Measurements from ENCODE around the gene PACRG.

Gene PACRG

GRCh38 chr6:163181666-163182180 is 453.9 kb downstream of the PACRG start:
- peaks cover 49% of the 10 kb centered on the region for H3K4me1 Mint-ChIP-seq
- no peak overlapping the region for H3K27ac Mint-ChIP-seq
- H3K27me3 Mint-ChIP-seq (ENCODE audit: low read depth, poor library complexity), result peaks cover 4% of the 10 kb centered on the region
- no peak for DNase-seq
- no peak for TF ChIP-seq CTCF (IDR thresholded peaks at IDR 0.05)
- no peaks in the 10 kb centered on the region for H3K9me3 Mint-ChIP-seq
- no peak overlapping the region for H3K4me3 Mint-ChIP-seq
- no peaks in the 10 kb centered on the region for H3K36me3 Mint-ChIP-seq (ENCODE audit: low read depth)

- H3K36me3 Mint-ChIP-seq (ENCODE audit: low read depth), result no peaks in the 10 kb centered on the region
- peaks cover 10% of the 10 kb centered on the region for H3K27me3 Mint-ChIP-seq (ENCODE audit: low read depth, poor library complexity)
- H3K27ac Mint-ChIP-seq, result no peak overlapping the region
- no peaks in the 10 kb centered on the region for H3K9me3 Mint-ChIP-seq
- no peak overlapping the region for H3K4me3 Mint-ChIP-seq
- DNase-seq, result no peak
- TF ChIP-seq CTCF (IDR thresholded peaks at IDR 0.05), result no peak
- H3K4me1 Mint-ChIP-seq, result peaks cover 42% of the 10 kb centered on the region
These were observed 454.9 kb downstream of the PACRG start for GRCh38 chr6:163182696-163183095.

- H3K9me3 Mint-ChIP-seq, result no peaks in the 10 kb centered on the region
- peaks cover 42% of the 10 kb centered on the region for H3K4me1 Mint-ChIP-seq
- H3K27ac Mint-ChIP-seq, result no peak overlapping the region
- TF ChIP-seq CTCF (IDR thresholded peaks at IDR 0.05), result no peak
- H3K27me3 Mint-ChIP-seq (ENCODE audit: low read depth, poor library complexity), result peaks cover 10% of the 10 kb centered on the region
- H3K4me3 Mint-ChIP-seq, result no peak overlapping the region
- no peak for DNase-seq
- no peaks in the 10 kb centered on the region for H3K36me3 Mint-ChIP-seq (ENCODE audit: low read depth)
These were observed 456.0 kb downstream of the PACRG start for GRCh38 chr6:163183806-163184205.

GRCh38 chr6:163185744-163186143 is 458.0 kb downstream of the PACRG start:
- Mint-ChIP-seq H3K36me3 (ENCODE audit: low read depth) (no peaks in the 10 kb centered on the region), H3K9me3 (no peaks in the 10 kb centered on the region), H3K27me3 (ENCODE audit: low read depth, poor library complexity) (peaks cover 10% of the 10 kb centered on the region), H3K27ac (no peak overlapping the region), H3K4me3 (no peak overlapping the region), H3K4me1 (peaks cover 42% of the 10 kb centered on the region)
- TF ChIP-seq CTCF (IDR thresholded peaks at IDR 0.05), result no peak
- DNase-seq, result no peak

- Mint-ChIP-seq H3K4me1 (peaks cover 35% of the 10 kb centered on the region), H3K27ac (no peak overlapping the region), H3K4me3 (no peak overlapping the region), H3K27me3 (ENCODE audit: low read depth, poor library complexity) (peaks cover 10% of the 10 kb centered on the region), H3K9me3 (no peaks in the 10 kb centered on the region), H3K36me3 (ENCODE audit: low read depth) (no peaks in the 10 kb centered on the region)
- TF ChIP-seq CTCF (IDR thresholded peaks at IDR 0.05), result no peak
- no peak for DNase-seq
These were observed 458.8 kb downstream of the PACRG start for GRCh38 chr6:163186527-163186926.

GRCh38 chr6:163187201-163187600 is 459.4 kb downstream of the PACRG start:
- H3K9me3 Mint-ChIP-seq, result no peaks in the 10 kb centered on the region
- H3K4me3 Mint-ChIP-seq, result no peak overlapping the region
- H3K36me3 Mint-ChIP-seq (ENCODE audit: low read depth), result no peaks in the 10 kb centered on the region
- peaks cover 28% of the 10 kb centered on the region for H3K4me1 Mint-ChIP-seq
- H3K27ac Mint-ChIP-seq, result no peak overlapping the region
- no peak for TF ChIP-seq CTCF (IDR thresholded peaks at IDR 0.05)
- DNase-seq, result no peak
- H3K27me3 Mint-ChIP-seq (ENCODE audit: low read depth, poor library complexity), result peaks cover 10% of the 10 kb centered on the region

All from nephron progenitor cell (in vitro differentiated cells).